Activated CD4-positive, CD25-positive, alpha-beta regulatory T cell treated with anti-CD3 and anti-CD28 coated beads, Interleukin-2, amount 50 U/mL, for 24 hours (primary cell): ENCODE data around the gene THSD4.
"Not testable (repeated sequence)": the region's sequence is repeated elsewhere in the genome, so short reads cannot be mapped to it uniquely, and the experiment has no call there.

Experiments
- ATAC-seq, 2 donors: fragments of 150-1000 bp; cut with Tn5 transposase; one replicate each; pipeline ENCODE4 v1.10.0; 2021; ENCODE audit warnings: mild to moderate bottlenecking in 1 of 2, moderate library complexity in 1 of 2

THSD4 gene

DNA sequence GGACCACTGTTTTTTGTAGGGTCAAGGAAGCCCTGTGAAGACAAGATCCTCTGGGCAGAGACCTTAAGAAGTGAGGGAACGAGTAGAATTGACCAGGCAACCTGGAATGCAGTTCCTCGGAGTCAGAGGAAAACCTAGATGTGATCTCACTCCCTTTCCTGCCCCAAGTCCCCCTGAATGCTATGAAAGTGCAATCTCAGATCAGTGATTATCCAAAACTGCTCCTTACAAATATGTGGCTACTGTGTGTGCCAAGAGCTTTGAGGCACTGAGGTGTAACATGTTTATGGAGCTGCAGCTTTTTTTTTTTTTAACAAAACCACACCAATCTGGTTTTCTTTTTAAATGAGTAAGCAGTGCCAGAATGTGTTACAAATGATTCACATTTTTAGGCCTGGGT is 35.8 kb downstream of the THSD4 start:
- no peak for ATAC-seq

DNA sequence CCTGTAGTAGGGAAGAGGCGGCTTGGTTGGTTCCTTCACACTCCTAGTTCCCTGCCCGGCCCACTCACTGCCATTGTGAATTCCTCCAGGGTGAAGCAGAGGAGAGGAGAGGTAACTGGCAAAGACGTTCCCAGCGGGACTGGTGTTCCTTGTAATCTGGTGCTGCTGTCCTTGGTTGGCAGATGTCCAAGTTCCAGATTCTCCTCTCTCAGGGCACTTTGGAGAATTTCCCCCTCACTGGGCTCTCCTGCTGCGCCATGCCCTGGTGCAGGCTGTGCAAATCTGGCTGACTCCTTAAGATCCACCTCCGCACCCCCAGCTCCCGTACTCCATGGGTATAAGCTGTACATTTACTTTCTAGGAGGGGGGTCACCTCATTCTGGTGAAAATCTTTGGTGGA is 37.3 kb downstream of the THSD4 start:
- ATAC-seq: no peak

GRCh38 chr15:71153823-71154524 is 38.7 kb downstream of the THSD4 start:
- ATAC-seq: no peak

GRCh38 chr15:71154607-71155200 is 39.4 kb downstream of the THSD4 start:
- ATAC-seq: no peak

DNA sequence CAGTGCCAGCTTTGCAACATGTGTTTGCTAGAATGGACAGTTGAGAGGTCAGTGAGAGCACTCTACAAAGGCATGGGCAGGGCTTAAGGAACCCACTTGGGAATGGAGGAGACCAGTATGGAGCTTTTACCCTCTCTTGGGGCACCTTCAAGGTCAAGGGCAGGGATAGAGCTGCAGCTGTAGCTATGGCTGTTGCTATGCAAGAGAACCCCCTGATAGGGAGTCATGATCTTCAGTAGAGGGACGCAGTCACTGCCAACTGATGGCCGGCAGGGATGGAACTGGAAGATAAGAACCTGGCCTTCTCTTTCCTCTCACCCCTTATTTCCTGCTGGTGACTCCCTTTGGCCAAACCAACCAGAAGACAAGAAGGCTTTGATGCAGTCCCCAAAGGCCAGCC is 40.3 kb downstream of the THSD4 start:
- ATAC-seq: no peak

DNA sequence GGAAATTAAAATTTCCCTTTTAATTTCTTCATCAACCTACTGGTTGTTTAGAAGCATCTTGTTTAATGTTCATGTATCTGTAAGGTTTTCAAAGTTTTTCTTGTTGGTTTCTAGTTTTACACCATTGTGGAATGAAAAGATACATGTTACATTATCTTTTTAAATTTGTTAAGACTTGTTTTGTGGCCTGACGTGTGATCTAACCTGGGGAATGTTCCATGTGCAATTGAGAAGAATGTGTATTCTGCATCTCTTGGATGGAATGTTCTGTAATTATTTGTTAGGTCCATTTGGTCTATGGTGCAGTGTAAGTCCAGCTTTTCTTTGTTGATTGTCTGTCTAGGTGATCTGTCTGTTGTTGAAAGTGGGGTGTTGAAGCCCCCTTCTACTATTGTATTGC is 45.7 kb downstream of the THSD4 start:
- ATAC-seq: no peak

GRCh38 chr15:71162309-71162708 is 47.0 kb downstream of the THSD4 start:
- no peak for ATAC-seq

DNA sequence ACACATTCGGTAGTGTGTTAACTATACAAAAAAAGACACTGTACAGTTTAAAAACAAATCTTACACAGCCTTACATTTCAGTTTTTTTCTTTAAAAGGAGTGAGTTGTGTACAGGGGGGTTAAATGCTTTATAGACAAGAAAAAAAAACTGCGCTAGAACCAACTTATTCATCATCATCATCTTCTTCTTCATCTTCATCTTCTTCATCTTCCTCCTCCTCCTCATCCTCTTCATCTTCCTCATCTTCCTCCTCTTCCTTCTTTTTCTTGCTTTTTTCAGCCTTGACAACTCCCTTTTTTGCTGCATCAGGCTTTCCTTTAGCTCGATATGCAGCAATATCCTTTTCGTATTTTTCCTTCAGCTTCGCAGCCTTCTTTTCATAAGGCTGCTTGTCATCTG is 49.3 kb downstream of the THSD4 start:
- not testable (repeated sequence) for ATAC-seq

GRCh38 chr15:71167445-71168165 is 52.3 kb downstream of the THSD4 start:
- no peak for ATAC-seq

- no peak for ATAC-seq
These were observed 53.0 kb downstream of the THSD4 start for GRCh38 chr15:71168166-71168834.

DNA sequence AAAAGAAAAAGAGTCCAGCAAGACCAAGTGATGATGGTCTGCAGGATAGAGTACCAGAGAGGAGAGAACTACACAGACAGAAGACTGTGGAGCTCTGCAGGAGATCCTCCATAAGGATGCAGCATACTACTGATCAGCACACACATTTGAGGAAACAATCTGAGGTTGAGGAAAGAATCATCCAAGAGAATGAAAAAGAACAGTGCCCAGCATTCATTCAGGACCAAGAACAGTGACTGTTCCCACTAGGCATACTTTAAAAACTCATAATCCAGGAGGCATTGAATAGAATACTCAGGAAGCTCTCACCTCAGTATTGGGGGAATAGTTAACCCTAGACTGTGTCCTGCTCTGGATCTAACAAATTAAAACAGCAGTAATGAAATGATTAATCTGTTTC is 54.9 kb downstream of the THSD4 start:
- ATAC-seq: no peak

GRCh38 chr15:71171195-71171594 is 55.9 kb downstream of the THSD4 start:
- ATAC-seq: no peak

- not testable (repeated sequence) for ATAC-seq
These were observed 59.1 kb downstream of the THSD4 start for GRCh38 chr15:71174360-71174759.

DNA sequence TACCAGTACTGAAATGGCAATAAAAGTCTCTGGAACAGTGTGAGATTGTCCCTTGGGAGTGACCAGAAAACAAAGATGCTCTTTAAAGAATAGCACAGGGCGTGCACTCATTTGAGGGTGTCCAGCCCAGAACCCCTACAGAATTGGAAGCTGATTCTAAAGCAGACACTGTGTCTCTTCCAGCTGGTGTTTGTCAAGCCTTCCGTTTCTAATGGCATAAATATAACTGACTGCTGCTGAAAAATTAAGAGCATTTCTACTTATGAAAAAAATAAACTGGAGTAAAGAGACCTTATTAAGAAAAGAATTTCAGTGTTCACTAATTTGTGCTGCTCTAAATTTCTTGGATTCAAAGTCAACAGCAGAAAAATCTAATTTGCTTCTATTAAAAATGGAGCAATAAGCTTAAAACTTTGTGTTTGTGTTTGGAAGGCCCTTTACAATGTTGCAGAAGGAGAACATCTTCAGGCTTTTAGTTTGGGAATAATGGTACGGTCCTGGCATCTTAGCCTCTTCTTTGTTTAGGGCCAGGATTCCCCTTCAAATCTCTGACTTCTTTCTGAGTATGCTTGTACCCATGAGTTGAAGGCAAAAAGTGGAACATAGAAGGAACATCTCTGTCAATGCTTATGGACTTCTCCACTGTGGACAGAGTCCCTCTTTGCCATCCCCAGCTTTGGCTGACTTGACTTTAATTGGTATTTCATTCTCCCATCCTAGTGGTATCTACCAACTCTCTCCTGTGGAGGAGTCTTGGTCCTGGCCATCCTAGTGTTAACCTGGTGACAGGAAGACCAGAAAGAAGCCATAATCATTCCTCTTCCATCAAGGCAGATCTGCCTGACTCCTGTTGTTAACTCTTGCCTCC is 65.9 kb downstream of the THSD4 start:
- ATAC-seq: no peak

DNA sequence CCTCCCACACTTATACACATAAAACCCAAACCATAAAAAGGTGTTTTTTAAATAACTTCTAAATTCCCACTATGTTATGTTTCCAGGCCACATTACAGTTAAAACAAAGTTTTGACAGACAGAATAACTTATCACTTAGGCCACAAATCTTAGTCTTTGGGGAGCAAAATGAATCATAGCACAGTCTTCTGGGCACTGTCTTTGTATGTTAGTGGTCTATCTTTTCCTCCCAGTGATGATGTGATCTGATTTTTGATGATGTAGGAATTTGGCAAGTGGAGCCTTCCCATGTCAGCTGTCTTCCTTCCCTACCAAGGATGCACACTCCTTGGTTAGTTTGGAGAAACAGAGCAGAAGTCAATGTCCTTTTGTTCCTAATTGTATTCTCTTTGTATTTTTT is 67.3 kb downstream of the THSD4 start:
- no peak for ATAC-seq

DNA sequence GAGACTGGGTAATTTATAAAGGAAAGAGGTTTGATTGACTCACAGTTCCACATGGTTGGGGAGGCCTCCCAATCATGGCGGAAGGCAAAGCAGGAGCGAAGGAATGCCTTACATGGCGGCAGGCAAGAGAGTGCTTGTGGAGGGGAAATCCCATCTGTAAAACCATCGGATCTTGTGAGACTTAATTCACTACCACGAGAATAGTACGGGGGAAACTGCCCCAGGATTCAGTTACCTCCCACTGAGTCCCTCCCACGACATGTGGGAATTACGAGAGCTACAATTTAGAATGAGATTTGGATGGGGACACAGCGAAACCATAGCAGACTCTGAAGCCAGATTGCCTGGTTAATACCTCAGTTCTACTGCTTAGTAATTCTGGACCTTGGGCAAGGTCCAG is 67.8 kb downstream of the THSD4 start:
- no peak for ATAC-seq

DNA sequence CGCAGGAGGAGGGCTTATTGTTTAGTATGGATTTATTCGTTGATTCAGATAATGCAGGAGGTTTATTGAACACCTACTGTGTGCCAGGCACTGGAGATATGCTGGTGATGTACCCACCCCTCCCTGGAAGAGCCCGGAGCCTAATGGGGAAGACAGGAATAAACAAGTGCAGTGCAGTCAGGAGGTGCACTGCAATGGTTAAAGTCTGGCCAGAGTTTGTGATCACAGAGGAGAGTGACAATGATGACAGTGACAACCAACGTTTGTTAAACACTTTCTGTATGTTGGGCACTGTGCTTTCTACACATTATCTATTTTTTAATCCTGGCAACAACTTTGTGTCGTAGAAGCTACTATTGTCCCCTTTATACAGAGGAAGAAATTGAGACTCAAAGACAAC is 70.4 kb downstream of the THSD4 start:
- ATAC-seq: no peak

GRCh38 chr15:71186267-71186666 is 71.0 kb downstream of the THSD4 start:
- no peak for ATAC-seq

DNA sequence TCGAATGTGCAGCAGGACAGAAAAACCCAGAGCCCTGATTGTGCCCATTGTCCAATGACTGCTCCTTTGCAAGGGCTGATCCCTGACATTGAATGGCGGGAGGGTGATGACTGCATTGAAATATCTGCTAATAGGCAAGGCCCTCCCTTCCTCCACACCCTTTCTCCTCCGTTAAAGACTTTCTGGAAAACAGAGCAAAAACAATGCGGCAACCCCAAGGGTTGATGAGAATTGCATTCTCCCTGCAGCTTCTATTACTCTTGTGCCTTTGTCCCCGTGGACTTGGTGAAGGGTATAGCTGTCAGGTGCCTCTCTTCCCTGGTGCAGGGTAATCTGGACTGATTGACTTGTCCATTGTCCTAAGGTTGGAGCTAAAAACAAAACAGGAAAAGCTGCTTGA is 71.8 kb downstream of the THSD4 start:
- no peak for ATAC-seq

GRCh38 chr15:71187526-71187925 is 72.3 kb downstream of the THSD4 start:
- ATAC-seq: no peak

DNA sequence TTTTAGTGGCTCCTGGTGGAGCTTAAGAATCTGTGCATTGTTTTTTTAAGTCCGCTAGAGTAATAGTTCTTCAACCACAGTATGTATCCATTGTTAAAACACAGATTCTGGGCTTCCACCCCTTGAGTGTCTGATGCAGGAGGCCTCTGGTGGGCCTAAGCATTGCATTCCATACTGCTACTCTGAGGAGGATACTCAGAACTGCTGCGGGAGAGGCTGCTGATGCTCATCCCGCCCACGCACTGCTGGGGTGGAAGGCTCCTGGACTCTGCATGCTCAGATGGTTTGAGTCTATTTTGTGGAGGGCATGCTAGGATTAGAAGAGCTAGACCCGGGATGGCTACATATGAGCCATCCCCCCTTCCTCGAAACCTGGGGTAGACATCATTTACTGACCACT is 74.4 kb downstream of the THSD4 start:
- no peak for ATAC-seq

DNA sequence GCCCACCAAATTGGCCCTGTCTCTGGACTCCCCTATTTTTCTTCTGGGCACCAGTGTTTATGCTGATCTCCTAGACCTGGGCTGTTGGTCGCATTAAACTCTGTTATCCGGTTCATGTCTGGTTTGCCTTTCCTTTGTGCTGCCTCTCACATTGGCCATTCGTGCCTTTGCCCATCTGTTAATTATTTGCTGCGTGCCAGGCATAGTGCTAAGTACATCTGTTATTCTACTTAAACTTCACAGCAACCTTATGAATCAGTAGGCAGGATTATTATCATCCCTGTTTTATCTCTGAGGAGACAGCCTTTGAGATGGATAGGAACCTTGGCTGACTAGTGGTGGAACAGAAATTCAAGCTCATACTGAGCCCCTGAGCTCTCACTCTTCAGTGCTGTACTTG is 76.0 kb downstream of the THSD4 start:
- ATAC-seq: no peak

- ATAC-seq: no peak
These were observed 77.5 kb downstream of the THSD4 start for GRCh38 chr15:71192816-71193215.
